ENCODE data around the gene SMG9.
"Not testable (repeated sequence)": the region's sequence is repeated elsewhere in the genome, so short reads cannot be mapped to it uniquely, and the experiment has no call there.

- TF ChIP-seq, protein P1, sequence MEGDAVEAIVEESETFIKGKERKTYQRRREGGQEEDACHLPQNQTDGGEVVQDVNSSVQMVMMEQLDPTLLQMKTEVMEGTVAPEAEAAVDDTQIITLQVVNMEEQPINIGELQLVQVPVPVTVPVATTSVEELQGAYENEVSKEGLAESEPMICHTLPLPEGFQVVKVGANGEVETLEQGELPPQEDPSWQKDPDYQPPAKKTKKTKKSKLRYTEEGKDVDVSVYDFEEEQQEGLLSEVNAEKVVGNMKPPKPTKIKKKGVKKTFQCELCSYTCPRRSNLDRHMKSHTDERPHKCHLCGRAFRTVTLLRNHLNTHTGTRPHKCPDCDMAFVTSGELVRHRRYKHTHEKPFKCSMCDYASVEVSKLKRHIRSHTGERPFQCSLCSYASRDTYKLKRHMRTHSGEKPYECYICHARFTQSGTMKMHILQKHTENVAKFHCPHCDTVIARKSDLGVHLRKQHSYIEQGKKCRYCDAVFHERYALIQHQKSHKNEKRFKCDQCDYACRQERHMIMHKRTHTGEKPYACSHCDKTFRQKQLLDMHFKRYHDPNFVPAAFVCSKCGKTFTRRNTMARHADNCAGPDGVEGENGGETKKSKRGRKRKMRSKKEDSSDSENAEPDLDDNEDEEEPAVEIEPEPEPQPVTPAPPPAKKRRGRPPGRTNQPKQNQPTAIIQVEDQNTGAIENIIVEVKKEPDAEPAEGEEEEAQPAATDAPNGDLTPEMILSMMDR (IDR thresholded peaks at IDR 0.05), result not testable (repeated sequence)
- not testable (repeated sequence) for TF ChIP-seq POLR2A (IDR thresholded peaks at IDR 0.05)
Measured at GRCh38 chr19:43774940-43775258, 20.1 kb upstream of the SMG9 start.

Data from right lobe of liver (tissue), 4 donors.